K562 (cell line): ENCODE data around the gene DGAT2. TPM values are rescaled to one million over a fixed set of nuclear protein-coding genes. Genes with fewer than 3 reads are reported as not detected.

Experiments used
- ATF1 ChIP-seq, 2 experiments: fragments of 450-650 bp in 1 of 2; IDR thresholded peaks; 2 replicates each; pipeline ENCODE4 v1.6.1; 2016; ENCODE audit warnings: missing compliant biosample characterization in 1 of 2, missing genetic modification characterization in 1 of 2
- CBX2 ChIP-seq: fragments of 200-600 bp; sonication (generic); IDR thresholded peaks from one replicate; pipeline ENCODE4 v1.6.1; 2012; ENCODE audit warnings: mild to moderate bottlenecking, low read length, inconsistent platforms; ENCODE audit not compliant: insufficient read depth, poor library complexity, severe bottlenecking
- CBX8 ChIP-seq: fragments of 200-600 bp; sonication (generic); IDR thresholded peaks from 2 replicates; pipeline ENCODE4 v1.6.1; 2012; ENCODE audit warnings: borderline replicate concordance, mixed run types, low read depth, mild to moderate bottlenecking, moderate library complexity, mixed read lengths, low read length, control low read depth, inconsistent platforms; ENCODE audit not compliant: poor library complexity, severe bottlenecking; ENCODE audit errors: extremely low read depth
- EP400 ChIP-seq: fragments of 450-650 bp; IDR thresholded peaks from 2 replicates; pipeline ENCODE4 v1.6.1; 2017; ENCODE audit warnings: antibody characterized with exemption, mild to moderate bottlenecking, moderate library complexity
- GTF3C2 ChIP-seq: IDR thresholded peaks from 3 replicates; pipeline ENCODE4 v1.6.1; 2011; ENCODE audit warnings: borderline replicate concordance, mild to moderate bottlenecking, moderate library complexity; ENCODE audit not compliant: insufficient read length; ENCODE audit errors: extremely low read depth
- HLTF ChIP-seq: fragments of 450-650 bp; IDR thresholded peaks from 2 replicates; pipeline ENCODE4 v1.6.1; 2016
- HNRNPL ChIP-seq: fragments of 200-400 bp; formaldehyde crosslinking; IDR thresholded peaks from 2 replicates; pipeline ENCODE4 v1.6.1; 2017; ENCODE audit warnings: low read depth, mild to moderate bottlenecking, low read length
- HNRNPUL1 ChIP-seq: fragments of 200-400 bp; formaldehyde crosslinking; IDR thresholded peaks from 2 replicates; pipeline ENCODE4 v1.6.1; 2017; ENCODE audit warnings: low read length
- KAT7 ChIP-seq: sonication (generic); formaldehyde crosslinking; IDR thresholded peaks from 2 replicates; pipeline ENCODE4 v1.8.0; 2022; ENCODE audit warnings: missing genetic modification reagents, mild to moderate bottlenecking, borderline replicate concordance
- MIER1 ChIP-seq: fragments of 450-650 bp; IDR thresholded peaks from 2 replicates; pipeline ENCODE4 v1.6.1; 2016; ENCODE audit warnings: antibody characterized with exemption, mild to moderate bottlenecking, low read depth
- MYNN ChIP-seq, 2 experiments: sonication (generic); formaldehyde crosslinking in 1 of 2; IDR thresholded peaks; 2 replicates each; pipeline versions ENCODE4 v1.5.0 to v1.6.1; 2016 to 2020; ENCODE audit warnings: antibody characterized with exemption in 1 of 2, missing genetic modification reagents in 1 of 2
- RBM25 ChIP-seq: fragments of 200-400 bp; formaldehyde crosslinking; IDR thresholded peaks from 2 replicates; pipeline ENCODE4 v1.6.1; 2018; ENCODE audit warnings: low read length, low read depth, moderate library complexity; ENCODE audit not compliant: severe bottlenecking
- RHOXF2B ChIP-seq: fragments of 250-450 bp; sonication (Bioruptor Pico); conservative IDR thresholded peaks from 2 replicates; pipeline ENCODE4 v1.5.1; 2021
- ZBTB8A ChIP-seq: fragments of 450-650 bp; IDR thresholded peaks from 2 replicates; pipeline ENCODE4 v1.6.1; 2018; ENCODE audit warnings: mild to moderate bottlenecking, moderate library complexity; ENCODE audit not compliant: partially characterized antibody
- ZNF24 ChIP-seq: fragments of 450-650 bp; IDR thresholded peaks from 2 replicates; pipeline ENCODE4 v1.6.1; 2016
- ZNF282 ChIP-seq: sonication (generic); formaldehyde crosslinking; IDR thresholded peaks from 2 replicates; pipeline ENCODE4 v1.8.1; 2023; ENCODE audit warnings: missing genetic modification reagents
- ZNF354B ChIP-seq: fragments of 250-450 bp; sonication (Bioruptor Pico); IDR thresholded peaks from 2 replicates; pipeline ENCODE4 v1.4.0; 2020
- ZNF584 ChIP-seq: fragments of 200-800 bp; sonication (Bioruptor generic); IDR thresholded peaks from 2 replicates; pipeline ENCODE4 v1.6.1; 2016; ENCODE audit warnings: low read depth, mild to moderate bottlenecking, missing genetic modification characterization, missing compliant biosample characterization
- ZNF764 ChIP-seq: fragments of 250-450 bp; sonication (Bioruptor Pico); IDR thresholded peaks from 2 replicates; pipeline ENCODE4 v1.4.0; 2020; ENCODE audit warnings: low read depth, mild to moderate bottlenecking, moderate library complexity
- polyA plus RNA-seq, 8 experiments: library from polyadenylated mRNA; depleted of rRNA in 4 of 8; stranded (reverse) in 5 of 8; unstranded in 3 of 8; fragments of >200 nt; fragmentation: Nextera tagmentation in 2 of 8; fragmentation: Illumina TruSeq in 1 of 8; extraction: Ambion mirVana in 2 of 8; extraction: Trizol in 1 of 8; gene quantifications; 2 replicates each; pipeline versions ENCODE4 v1.2.1 to v1.2.3, GENCODE V29; 2011 to 2014; ENCODE audit warnings: inconsistent platforms in 1 of 8, missing spikeins in 1 of 8
- total RNA-seq, 7 experiments: library from RNA; depleted of rRNA in 6 of 7; stranded (reverse); fragments of >200 nt in 6 of 7; fragmentation: Illumina TruSeq in 2 of 7; extraction: Trizol in 2 of 7; gene quantifications; 2 replicates each; pipeline versions ENCODE4 v1.2.1 to v1.2.3, GENCODE V29; 2011 to 2021; ENCODE audit warnings: low replicate concordance in 1 of 7
- TF ChIP-seq, protein P1 (sequence below): IDR thresholded peaks from 2 replicates; pipeline ENCODE4 v1.6.1; 2012; ENCODE audit warnings: low read depth, low read length, improper control_type of control experiment, borderline replicate concordance
- TF ChIP-seq, protein P2 (sequence below): fragments of 200-400 bp; formaldehyde crosslinking; IDR thresholded peaks from 2 replicates; pipeline ENCODE4 v1.6.1; 2017; ENCODE audit warnings: mild to moderate bottlenecking, low read depth, low read length, moderate library complexity

Gene DGAT2
- total and polyA plus RNA-seq, 9 of the 15 experiments (the other 6 are each of a cell fraction or from before 2014, with no cell fraction given), result 0.68 to 2.8 (median 1.8) TPM

GRCh38 chr11:75814677-75815344 lies 46.2 kb downstream of the DGAT2 start, which contains the start of gene UVRAG (continued):
- TF ChIP-seq, protein P1, sequence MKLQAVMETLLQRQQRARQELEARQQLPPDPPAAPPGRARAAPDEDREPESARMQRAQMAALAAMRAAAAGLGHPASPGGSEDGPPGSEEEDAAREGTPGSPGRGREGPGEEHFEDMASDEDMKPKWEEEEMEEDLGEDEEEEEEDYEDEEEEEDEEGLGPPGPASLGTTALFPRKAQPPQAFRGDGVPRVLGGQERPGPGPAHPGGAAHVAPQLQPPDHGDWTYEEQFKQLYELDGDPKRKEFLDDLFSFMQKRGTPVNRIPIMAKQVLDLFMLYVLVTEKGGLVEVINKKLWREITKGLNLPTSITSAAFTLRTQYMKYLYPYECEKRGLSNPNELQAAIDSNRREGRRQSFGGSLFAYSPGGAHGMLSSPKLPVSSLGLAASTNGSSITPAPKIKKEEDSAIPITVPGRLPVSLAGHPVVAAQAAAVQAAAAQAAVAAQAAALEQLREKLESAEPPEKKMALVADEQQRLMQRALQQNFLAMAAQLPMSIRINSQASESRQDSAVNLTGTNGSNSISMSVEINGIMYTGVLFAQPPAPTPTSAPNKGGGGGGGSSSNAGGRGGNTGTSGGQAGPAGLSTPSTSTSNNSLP, result no peak
- TF ChIP-seq ZNF24, result no peak
- TF ChIP-seq ZNF584 (CRISPR knock-in tag), result no peak
- no peak for TF ChIP-seq MIER1
- no peak for TF ChIP-seq GTF3C2
- TF ChIP-seq RHOXF2B, result no peak
- no peak for TF ChIP-seq MYNN (IDR thresholded peaks at IDR 0.05)
- TF ChIP-seq MYNN (CRISPR knock-in tag; IDR thresholded peaks at IDR 0.05), result no peak
- no peak for TF ChIP-seq KAT7 (CRISPR knock-in tag)
- TF ChIP-seq ZBTB8A, result no peak
- TF ChIP-seq, protein P2, sequence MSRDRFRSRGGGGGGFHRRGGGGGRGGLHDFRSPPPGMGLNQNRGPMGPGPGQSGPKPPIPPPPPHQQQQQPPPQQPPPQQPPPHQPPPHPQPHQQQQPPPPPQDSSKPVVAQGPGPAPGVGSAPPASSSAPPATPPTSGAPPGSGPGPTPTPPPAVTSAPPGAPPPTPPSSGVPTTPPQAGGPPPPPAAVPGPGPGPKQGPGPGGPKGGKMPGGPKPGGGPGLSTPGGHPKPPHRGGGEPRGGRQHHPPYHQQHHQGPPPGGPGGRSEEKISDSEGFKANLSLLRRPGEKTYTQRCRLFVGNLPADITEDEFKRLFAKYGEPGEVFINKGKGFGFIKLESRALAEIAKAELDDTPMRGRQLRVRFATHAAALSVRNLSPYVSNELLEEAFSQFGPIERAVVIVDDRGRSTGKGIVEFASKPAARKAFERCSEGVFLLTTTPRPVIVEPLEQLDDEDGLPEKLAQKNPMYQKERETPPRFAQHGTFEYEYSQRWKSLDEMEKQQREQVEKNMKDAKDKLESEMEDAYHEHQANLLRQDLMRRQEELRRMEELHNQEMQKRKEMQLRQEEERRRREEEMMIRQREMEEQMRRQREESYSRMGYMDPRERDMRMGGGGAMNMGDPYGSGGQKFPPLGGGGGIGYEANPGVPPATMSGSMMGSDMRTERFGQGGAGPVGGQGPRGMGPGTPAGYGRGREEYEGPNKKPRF, result no peak
- TF ChIP-seq CBX8, result no peak
- TF ChIP-seq EP400, result peak; percentile 71
- TF ChIP-seq CBX2, result no peak
- TF ChIP-seq ZNF354B (CRISPR knock-in tag), result no peak
- no peak for TF ChIP-seq HNRNPUL1
- TF ChIP-seq ZNF282, result no peak
- TF ChIP-seq HLTF, result no peak
- no peak for TF ChIP-seq ZNF764 (CRISPR knock-in tag)
- no peak for TF ChIP-seq HNRNPL
- TF ChIP-seq ATF1 (CRISPR knock-in tag; IDR thresholded peaks at IDR 0.05), result no peak
- TF ChIP-seq ATF1 (tag; IDR thresholded peaks at IDR 0.05), result peak; percentile 89
- peak; percentile 97 for TF ChIP-seq RBM25
